GM21367 (cell line): ENCODE results near the gene GLS.
"Not testable (repeated sequence)": the region's sequence is repeated elsewhere in the genome, so short reads cannot be mapped to it uniquely, and the experiment has no call there.

Source experiments
- ATAC-seq: cut with Tn5 transposase; IDR thresholded peaks from one replicate; pipeline ENCODE4 v1.9.1; 2021; ENCODE audit not compliant: unreplicated experiment

Gene GLS

GRCh38 chr2:190880378-190881083 lies at the start of gene GLS:
TSS of gene GLS (plus strand) at chr2:190880821. CDS start at chr2:190881085, 264 bp downstream.
- peak; percentile 69 for ATAC-seq

- no peak for ATAC-seq
These were observed 48.7 kb upstream of the GLS start for GRCh38 chr2:190831941-190832340.

- no peak for ATAC-seq
These were observed 45.8 kb upstream of the GLS start for GRCh38 chr2:190834890-190835208.

- no peak for ATAC-seq
These were observed 45.2 kb upstream of the GLS start for GRCh38 chr2:190835303-190835930.

GRCh38 chr2:190836767-190837166 lies 43.9 kb upstream of the GLS start:
- ATAC-seq: no peak

- ATAC-seq: no peak
These were observed 43.2 kb upstream of the GLS start for GRCh38 chr2:190837420-190837819.

- ATAC-seq: no peak
These were observed 42.7 kb upstream of the GLS start for GRCh38 chr2:190837952-190838361.

GRCh38 chr2:190838492-190838910 lies 42.1 kb upstream of the GLS start:
- ATAC-seq: no peak

GRCh38 chr2:190840569-190841172 lies 40.0 kb upstream of the GLS start:
- no peak for ATAC-seq

- no peak for ATAC-seq
These were observed 38.7 kb upstream of the GLS start for GRCh38 chr2:190841707-190842505.

- ATAC-seq: no peak
These were observed 38.0 kb upstream of the GLS start for GRCh38 chr2:190842606-190843104.

- ATAC-seq: peak; percentile 77
These were observed 36.5 kb upstream of the GLS start for GRCh38 chr2:190843890-190844699.

GRCh38 chr2:190844700-190845401 lies 35.8 kb upstream of the GLS start:
- ATAC-seq: no peak

GRCh38 chr2:190846746-190847145 lies 33.9 kb upstream of the GLS start:
- no peak for ATAC-seq

GRCh38 chr2:190847504-190848081 lies 33.0 kb upstream of the GLS start:
- no peak for ATAC-seq

GRCh38 chr2:190849774-190850173 lies 30.8 kb upstream of the GLS start:
- no peak for ATAC-seq

- ATAC-seq: not testable (repeated sequence)
These were observed 27.6 kb upstream of the GLS start for GRCh38 chr2:190853022-190853421.

- no peak for ATAC-seq
These were observed 26.9 kb upstream of the GLS start for GRCh38 chr2:190853531-190854383.

- no peak for ATAC-seq
These were observed 25.9 kb upstream of the GLS start for GRCh38 chr2:190854726-190855125.
